Upper lobe of right lung (tissue), 1 donor: ENCODE measurements around the gene BASP1. TPM values are rescaled to one million over a fixed set of nuclear protein-coding genes. Genes with fewer than 3 reads are reported as not detected.
"Not testable (repeated sequence)": the region's sequence is repeated elsewhere in the genome, so short reads cannot be mapped to it uniquely, and the experiment has no call there.

Experiments used
- ATAC-seq: fragments of 200-7000 bp; cut with Tn5 transposase; one replicate; pipeline ENCODE4 v1.9.1; 2020; ENCODE audit warnings: mild to moderate bottlenecking, moderate library complexity
- DNase-seq: peaks from one replicate; pipeline ENCODE4 v3.0.0-alpha.2; 2020
- H3K27ac ChIP-seq: fragments of 200-600 bp; one replicate; pipeline ENCODE4 v1.8.0; 2022
- H3K27me3 ChIP-seq: fragments of 200-600 bp; one replicate; pipeline ENCODE4 v1.8.0; 2022; ENCODE audit warnings: mild to moderate bottlenecking
- H3K36me3 ChIP-seq: fragments of 200-600 bp; one replicate; pipeline ENCODE4 v1.8.0; 2022
- H3K4me1 ChIP-seq: fragments of 200-600 bp; one replicate; pipeline ENCODE4 v1.8.0; 2022
- H3K4me3 ChIP-seq: fragments of 200-600 bp; one replicate; pipeline ENCODE4 v1.8.0; 2022; ENCODE audit warnings: mild to moderate bottlenecking
- H3K9me3 ChIP-seq: fragments of 200-600 bp; one replicate; pipeline ENCODE4 v1.8.0; 2022
- CTCF ChIP-seq: fragments of 200-600 bp; IDR thresholded peaks from one replicate; pipeline ENCODE4 v1.8.0; 2022; ENCODE audit warnings: antibody characterized with exemption
- intact Hi-C: fragments of 100-400 bp; cut with DNase I; formaldehyde crosslinking; loops from one replicate; pipeline ENCODE4 v1.11.0; 2022
- total RNA-seq: library from RNA; stranded (reverse); fragmentation: NEBNext Ultra II Directional; extraction: Animal tissue kit (Norgen Biotek cat#: 25700); gene quantifications from one replicate; pipeline ENCODE4 v1.2.1, GENCODE V29; 2021
- donor health status: DM: no; HTN: yes; CAD: no; lungs with severe emphysema.

Gene BASP1
- total RNA-seq, 1 donor from 2014 or later, result 31.1 TPM

GRCh38 chr5:17249029-17249634, 31.7 kb downstream of the BASP1 start:
- DNase-seq (no peak), ATAC-seq (peak; percentile 62)
- TF ChIP-seq CTCF, result peak; percentile 10
- intact Hi-C loops, result no loop called here
- no peak overlapping the region for H3K4me3 ChIP-seq
- no peaks in the 10 kb centered on the region for H3K27me3 ChIP-seq
- H3K4me1 ChIP-seq, result peaks cover 4% of the 10 kb centered on the region
- no peak overlapping the region for H3K27ac ChIP-seq
- no peaks in the 10 kb centered on the region for H3K9me3 ChIP-seq
- no peaks in the 10 kb centered on the region for H3K36me3 ChIP-seq

GRCh38 chr5:17249841-17250240, 32.4 kb downstream of the BASP1 start:
- DNase-seq, H3K27ac ChIP-seq, H3K4me3 ChIP-seq, H3K9me3 ChIP-seq, ATAC-seq, intact Hi-C loops, H3K27me3 ChIP-seq, H3K4me1 ChIP-seq, H3K36me3 ChIP-seq: not testable (repeated sequence)

- TF ChIP-seq CTCF, result no peak
- H3K4me3 ChIP-seq, result no peak overlapping the region
- DNase-seq (no peak), ATAC-seq (no peak)
- H3K36me3 ChIP-seq, result no peaks in the 10 kb centered on the region
- intact Hi-C loops, result no loop called here
- no peak overlapping the region for H3K27ac ChIP-seq
- H3K4me1 ChIP-seq, result peaks cover 4% of the 10 kb centered on the region
- H3K9me3 ChIP-seq, result no peaks in the 10 kb centered on the region
- H3K27me3 ChIP-seq, result no peaks in the 10 kb centered on the region
These were observed 35.1 kb downstream of the BASP1 start for GRCh38 chr5:17252543-17252942.

GRCh38 chr5:17255471-17256021, 38.1 kb downstream of the BASP1 start:
- no peak overlapping the region for H3K27ac ChIP-seq
- no peaks in the 10 kb centered on the region for H3K9me3 ChIP-seq
- H3K27me3 ChIP-seq, result no peaks in the 10 kb centered on the region
- peaks cover 4% of the 10 kb centered on the region for H3K4me1 ChIP-seq
- intact Hi-C loops, result no loop called here
- H3K36me3 ChIP-seq, result no peaks in the 10 kb centered on the region
- H3K4me3 ChIP-seq, result no peak overlapping the region
- DNase-seq (no peak), ATAC-seq (peak; percentile 87)
- no peak for TF ChIP-seq CTCF

- no peak for TF ChIP-seq CTCF
- H3K4me1 ChIP-seq, result peaks cover 4% of the 10 kb centered on the region
- H3K27me3 ChIP-seq, result no peaks in the 10 kb centered on the region
- DNase-seq (no peak), ATAC-seq (no peak)
- intact Hi-C loops, result no loop called here
- no peak overlapping the region for H3K27ac ChIP-seq
- no peaks in the 10 kb centered on the region for H3K36me3 ChIP-seq
- H3K9me3 ChIP-seq, result no peaks in the 10 kb centered on the region
- no peak overlapping the region for H3K4me3 ChIP-seq
These were observed 38.7 kb downstream of the BASP1 start for GRCh38 chr5:17256171-17256570.

- Histone ChIP-seq H3K36me3 (no peaks in the 10 kb centered on the region), H3K27ac (no peak overlapping the region), H3K4me1 (peaks cover 4% of the 10 kb centered on the region), H3K9me3 (no peaks in the 10 kb centered on the region), H3K4me3 (no peak overlapping the region), H3K27me3 (no peaks in the 10 kb centered on the region)
- ATAC-seq, result no peak
- no peak for DNase-seq
- intact Hi-C loops, result no loop called here
- TF ChIP-seq CTCF, result no peak
These were observed 39.4 kb downstream of the BASP1 start for GRCh38 chr5:17256839-17257238.
